IMR-90 (cell line): ENCODE data around the gene CDK2AP2. TPM values are rescaled to one million over a fixed set of nuclear protein-coding genes. Genes with fewer than 3 reads are reported as not detected.

Source experiments
- ATAC-seq: fragments of 200-7000 bp; cut with Tn5 transposase; 2 replicates; pipeline ENCODE4 v1.9.1; 2020; ENCODE audit warnings: low read depth, mild to moderate bottlenecking, moderate library complexity
- BruUV-seq: library from RNA; stranded (reverse); fragments of 400-500 nt; replicated peaks from 2 replicates; lab custom pipeline; 2021; lab: Mats Ljungman, UMichigan
- CTCF ChIA-PET: fragments of 300-600 bp; formaldehyde crosslinking; extraction: SDS; loops from one replicate; lab custom pipeline; 2021; ENCODE audit warnings: antibody characterized with exemption; lab: Yijun Ruan, JAX
- POLR2A ChIA-PET: fragments of 300-600 bp; sonication (Branson Sonifier 250); formaldehyde crosslinking; loops from one replicate; lab custom pipeline; 2022; ENCODE audit warnings: antibody characterized with exemption; ENCODE audit not compliant: unreplicated experiment; lab: Charles Lee
- DNase-seq: peaks from one replicate; pipeline ENCODE4 v3.0.0; 2013
- H2AFZ ChIP-seq: replicated peaks from 2 replicates; pipeline ENCODE3; 2013; ENCODE audit warnings: low read length, mild to moderate bottlenecking; ENCODE audit not compliant: poor library complexity
- H2AK5ac ChIP-seq: 2 replicates; pipeline ENCODE4 v1.6.1; 2013; ENCODE audit warnings: low read depth, low read length, inconsistent platforms
- H2AK9ac ChIP-seq: replicated peaks from 2 replicates; pipeline ENCODE3; 2013; ENCODE audit warnings: mild to moderate bottlenecking, low read depth, low read length, moderate library complexity; ENCODE audit not compliant: poor library complexity
- H2BK120ac ChIP-seq: 2 replicates; pipeline ENCODE4 v1.6.1; 2013; ENCODE audit warnings: low read depth, low read length, inconsistent platforms
- H2BK15ac ChIP-seq: 3 replicates; pipeline ENCODE4 v1.6.1; 2013; ENCODE audit warnings: low read depth, low read length, inconsistent platforms
- H2BK20ac ChIP-seq: 2 replicates; pipeline ENCODE4 v1.6.1; 2013; ENCODE audit warnings: low read depth, mild to moderate bottlenecking, inconsistent platforms, low read length, moderate library complexity
- H2BK5ac ChIP-seq: 2 replicates; pipeline ENCODE4 v1.6.1; 2013; ENCODE audit warnings: mild to moderate bottlenecking, low read depth, low read length, inconsistent platforms; ENCODE audit not compliant: poor library complexity, severe bottlenecking
- H3K14ac ChIP-seq: replicated peaks from 2 replicates; pipeline ENCODE4 v1.6.1; 2013; ENCODE audit warnings: low read depth, low read length, inconsistent platforms
- H3K18ac ChIP-seq: 2 replicates; pipeline ENCODE4 v1.6.1; 2013; ENCODE audit warnings: low read depth, low read length, control low read depth
- H3K23ac ChIP-seq: 2 replicates; pipeline ENCODE4 v1.6.1; 2013; ENCODE audit warnings: low read depth, low read length, inconsistent platforms
- H3K27ac ChIP-seq: 2 replicates; pipeline ENCODE4 v1.5.1; 2013; ENCODE audit warnings: mild to moderate bottlenecking, control low read depth, low read length; ENCODE audit not compliant: insufficient read depth
- H3K27me3 ChIP-seq: 2 replicates; pipeline ENCODE4 v1.6.1; 2013; ENCODE audit warnings: low read length; ENCODE audit not compliant: control insufficient read depth, insufficient read depth
- H3K36me3 ChIP-seq: 2 replicates; pipeline ENCODE4 v1.6.1; 2013; ENCODE audit warnings: low read length, mixed read lengths; ENCODE audit not compliant: control insufficient read depth, insufficient read depth
- H3K4ac ChIP-seq: 2 replicates; pipeline ENCODE4 v1.6.1; 2013; ENCODE audit warnings: low read depth, low read length, inconsistent platforms
- H3K4me1 ChIP-seq: 2 replicates; pipeline ENCODE4 v1.6.1; 2013; ENCODE audit warnings: low read length, mixed read lengths; ENCODE audit not compliant: control insufficient read depth, insufficient read depth
- H3K4me2 ChIP-seq: 2 replicates; pipeline ENCODE4 v1.6.1; 2013; ENCODE audit warnings: low read depth, mild to moderate bottlenecking, control low read depth, low read length, moderate library complexity
- H3K4me3 ChIP-seq: 2 replicates; pipeline ENCODE4 v1.5.1; 2013; ENCODE audit warnings: low read depth, mild to moderate bottlenecking, control low read depth, low read length, moderate library complexity; ENCODE audit not compliant: insufficient read depth
- H3K56ac ChIP-seq: 2 replicates; pipeline ENCODE4 v1.6.1; 2013; ENCODE audit warnings: low read length, inconsistent platforms; ENCODE audit not compliant: insufficient read depth; ENCODE audit errors: extremely low read depth
- H3K79me1 ChIP-seq, 2 experiments: 2 replicates each; pipeline ENCODE4 v1.6.1; 2013; ENCODE audit warnings: low read length in 2 of 2, inconsistent platforms in 1 of 2, low read depth in 1 of 2
- H3K9ac ChIP-seq: 2 replicates; pipeline ENCODE4 v1.6.1; 2013; ENCODE audit warnings: low read depth, low read length, control low read depth
- H3K9me1 ChIP-seq: 2 replicates; pipeline ENCODE4 v1.6.1; 2013; ENCODE audit warnings: low read length, inconsistent platforms; ENCODE audit not compliant: insufficient read depth
- H3K9me3 ChIP-seq: 2 replicates; pipeline ENCODE4 v1.6.1; 2013; ENCODE audit warnings: low read length; ENCODE audit not compliant: control insufficient read depth, insufficient read depth
- H4K20me1 ChIP-seq: 2 replicates; pipeline ENCODE4 v1.6.1; 2013; ENCODE audit warnings: low read length, inconsistent platforms; ENCODE audit not compliant: insufficient read depth
- H4K5ac ChIP-seq: 2 replicates; pipeline ENCODE4 v1.6.1; 2013; ENCODE audit warnings: mild to moderate bottlenecking, low read depth, low read length, control low read depth
- H4K8ac ChIP-seq, 2 experiments: 2 replicates each; pipeline ENCODE4 v1.6.1; 2013; ENCODE audit warnings: low read depth in 2 of 2, low read length in 2 of 2, control low read depth in 1 of 2, inconsistent platforms in 1 of 2
- H4K91ac ChIP-seq: 2 replicates; pipeline ENCODE4 v1.6.1; 2013; ENCODE audit warnings: low read depth, low read length, inconsistent platforms; ENCODE audit not compliant: insufficient read depth
- MAFK ChIP-seq: IDR thresholded peaks from 2 replicates; pipeline ENCODE4 v1.6.1; 2012; ENCODE audit warnings: low read depth, low read length, improper control_type of control experiment
- RAD21 ChIP-seq: IDR thresholded peaks from 2 replicates; pipeline ENCODE4 v1.6.1; 2012; ENCODE audit warnings: low read length, improper control_type of control experiment
- RFX5 ChIP-seq: IDR thresholded peaks from 2 replicates; pipeline ENCODE4 v1.8.0; 2012; ENCODE audit warnings: low read depth, mild to moderate bottlenecking, low read length, moderate library complexity
- USF2 ChIP-seq: fragments of 150-350 bp; IDR thresholded peaks from 2 replicates; pipeline ENCODE4 v1.6.1; 2017; ENCODE audit warnings: mild to moderate bottlenecking, antibody characterized with exemption, low read length, low read depth
- WGBS, 2 experiments: methylation state at CpG; one replicate each; pipeline versions ENCODE4 v1.1.5 to v1.1.7; 2013; ENCODE audit warnings: missing lambda C conversion rate in 2 of 2; ENCODE audit not compliant: insufficient read length in 1 of 2; ENCODE audit errors: extremely low coverage in 2 of 2; 5-methylcytosine and 5-hydroxymethylcytosine counted together
- dilution Hi-C: fragments of 300-500 bp; cut with HindIII; formaldehyde crosslinking; loops from one replicate; pipeline ENCODE4 v1.14.3; 2018; ENCODE audit warnings: low sequenced_read_pairs; ENCODE audit not compliant: unreplicated experiment
- in situ Hi-C: fragments of 300-500 bp; cut with MboI; formaldehyde crosslinking; loops from 3 replicates; pipeline ENCODE4 v1.14.3; 2019; ENCODE audit warnings: low sequenced_read_pairs, inconsistent platforms, mixed read lengths
- intact Hi-C: fragments of 100-400 bp; cut with micrococcal nuclease; formaldehyde crosslinking; loops from 2 replicates; pipeline ENCODE4 v1.10.0; 2022
- polyA plus RNA-seq, 3 experiments: library from polyadenylated mRNA; depleted of rRNA; stranded (reverse); fragments of >200 nt; gene quantifications; 2 replicates each; pipeline ENCODE4 v1.2.3, GENCODE V29; 2012; ENCODE audit warnings: low replicate concordance in 1 of 3
- total RNA-seq: library from RNA; depleted of rRNA; stranded (reverse); fragments of >200 nt; gene quantifications from 2 replicates; pipeline ENCODE4 v1.2.3, GENCODE V29; 2012

CDK2AP2 gene
- total and polyA plus RNA-seq, 2 of the 4 experiments (the other 2 are of a cell fraction) = 8.1 to 44.7 TPM

- Histone ChIP-seq H2AK5ac (no peak overlapping the region), H3K23ac (no peak overlapping the region), H2BK120ac (no peak overlapping the region), H2AFZ (no peak overlapping the region), H3K56ac (no peak overlapping the region), H4K5ac (no peak overlapping the region), H3K4me3 (no peak overlapping the region), H3K4me1 (peaks cover 11% of the 10 kb centered on the region), H4K91ac (no peak overlapping the region), H3K18ac (no peak overlapping the region), H3K79me1 (peaks cover 0 to 15% of the 10 kb centered on the region in 2 experiments; a peak in 1 of 4 replicates), H2BK20ac (no peak overlapping the region), H2AK9ac (no peak overlapping the region), H3K9me3 (no peaks in the 10 kb centered on the region), H4K20me1 (no peaks in the 10 kb centered on the region), H3K36me3 (no peaks in the 10 kb centered on the region), H2BK15ac (no peak overlapping the region), H3K4ac (no peak overlapping the region), H3K27ac (no peak overlapping the region), H4K8ac (no peak overlapping the region), H3K9me1 (no peaks in the 10 kb centered on the region; the same call in 1 of the 2 replicates), H3K4me2 (no peak overlapping the region), H2BK5ac (no peak overlapping the region), H3K14ac (no peak overlapping the region), H3K9ac (no peak overlapping the region), H3K27me3 (peaks cover 8% of the 10 kb centered on the region)
- ChIA-PET POLR2A (no interaction called here), CTCF (no interaction called here)
- intact Hi-C loops = no loop called here
- in situ Hi-C loops = no loop called here
- dilution Hi-C loops = no loop called here
- peak; percentile 24 for DNase-seq
- TF ChIP-seq RAD21 (no peak), MAFK (no peak), USF2 (no peak), RFX5 (no peak)
- no TSS peak for BruUV-seq
- ATAC-seq = no peak
- WGBS, 2 experiments = no CpG with 5 or more reads among the region's 3 CpGs
These were observed 2.0 kb upstream of the CDK2AP2 start for GRCh38 chr11:67510023-67510345.
